ENCODE measurements around the gene CEL. TPM values are rescaled to one million over a fixed set of nuclear protein-coding genes. Genes with fewer than 3 reads are reported as not detected.
A peak's percentile ranks its signal among the peaks of the same experiment; 100 is the strongest.

Gene CEL
- total RNA-seq, 2 donors from 2014 or later = 1.7 to 2.8 TPM

- peaks cover 10 to 11% of the 10 kb centered on the region in 2 donors for H3K36me3 ChIP-seq
- TF ChIP-seq POLR2A (IDR thresholded peaks at IDR 0.05) = no peak
- TF ChIP-seq POLR2AphosphoS5 (IDR thresholded peaks at IDR 0.05) = no peak
- TF ChIP-seq CTCF (IDR thresholded peaks at IDR 0.05) = no peak
- 51% methylated on average over 7 of the region's 7 CpGs for WGBS
- no peak for DNase-seq (ENCODE audit: low spot score)
- no peaks in the 10 kb centered on the region for H3K9me3 ChIP-seq
- H3K4me3 ChIP-seq = no peak overlapping the region
- peaks cover 28% of the 10 kb centered on the region for H3K4me1 ChIP-seq (replicated peaks)
- intact Hi-C loops (cut with DNase I) = no loop called here
- no peaks in the 10 kb centered on the region for H3K27me3 ChIP-seq (replicated peaks; ENCODE audit: insufficient read depth)
- H3K27ac ChIP-seq = no peak overlapping the region
These were observed 50.9 kb downstream of the CEL start for GRCh38 chr9:133112663-133113026.

DNA sequence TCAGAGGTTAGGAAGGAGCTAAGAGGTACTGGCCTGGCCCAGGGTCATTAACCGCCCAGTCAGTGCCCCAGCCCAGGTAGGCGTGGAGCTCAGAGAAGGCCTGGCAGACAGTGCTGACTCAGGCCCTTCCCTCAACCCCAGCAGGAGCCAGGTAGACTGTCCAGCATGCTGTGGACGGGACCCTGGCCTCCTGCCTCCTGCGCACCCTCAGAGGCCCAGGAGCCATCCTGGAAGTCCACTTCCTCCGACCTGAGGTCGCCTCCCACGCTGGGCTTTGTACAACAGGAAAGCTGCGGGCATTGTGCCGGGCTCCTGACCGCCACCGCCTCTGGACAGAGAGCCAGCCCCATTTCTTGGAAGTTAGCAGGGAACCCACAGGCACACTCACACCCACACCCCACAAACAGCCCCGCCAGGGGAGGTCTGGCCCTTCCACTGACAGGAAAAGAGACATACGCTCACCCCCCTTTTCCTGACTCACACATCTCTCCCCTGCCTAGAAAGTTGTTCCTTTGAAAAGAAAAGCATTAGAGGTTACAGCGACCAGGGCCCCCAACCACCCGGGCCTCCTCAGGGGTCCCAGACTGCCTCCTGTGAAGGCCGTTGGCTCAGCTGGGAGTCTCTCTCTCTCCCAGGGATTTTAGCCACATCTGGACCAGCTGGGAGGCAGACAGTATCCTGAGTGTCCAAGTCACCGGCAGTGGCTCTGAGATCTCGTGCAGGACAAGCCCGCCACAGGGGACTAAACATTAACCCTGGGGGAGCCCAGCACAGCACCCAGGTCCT is 51.6 kb downstream of the CEL start:
- Histone ChIP-seq H3K27ac (peak overlapping the region in 1 of 2 donors; percentile 39), H3K9me3 (no peaks in the 10 kb centered on the region), H3K4me3 (no peak overlapping the region), H3K4me1 (replicated peaks) (peaks cover 35% of the 10 kb centered on the region), H3K27me3 (replicated peaks; ENCODE audit: insufficient read depth) (no peaks in the 10 kb centered on the region), H3K36me3 (peaks cover 5 to 7% of the 10 kb centered on the region in 2 donors)
- intact Hi-C loops (cut with DNase I) = no loop called here
- DNase-seq (ENCODE audit: low spot score) = no peak
- 74% methylated on average over 19 of the region's 19 CpGs for WGBS
- no peak for TF ChIP-seq POLR2A (IDR thresholded peaks at IDR 0.05)
- no peak for TF ChIP-seq CTCF (IDR thresholded peaks at IDR 0.05)
- TF ChIP-seq POLR2AphosphoS5 (IDR thresholded peaks at IDR 0.05) = no peak

DNA sequence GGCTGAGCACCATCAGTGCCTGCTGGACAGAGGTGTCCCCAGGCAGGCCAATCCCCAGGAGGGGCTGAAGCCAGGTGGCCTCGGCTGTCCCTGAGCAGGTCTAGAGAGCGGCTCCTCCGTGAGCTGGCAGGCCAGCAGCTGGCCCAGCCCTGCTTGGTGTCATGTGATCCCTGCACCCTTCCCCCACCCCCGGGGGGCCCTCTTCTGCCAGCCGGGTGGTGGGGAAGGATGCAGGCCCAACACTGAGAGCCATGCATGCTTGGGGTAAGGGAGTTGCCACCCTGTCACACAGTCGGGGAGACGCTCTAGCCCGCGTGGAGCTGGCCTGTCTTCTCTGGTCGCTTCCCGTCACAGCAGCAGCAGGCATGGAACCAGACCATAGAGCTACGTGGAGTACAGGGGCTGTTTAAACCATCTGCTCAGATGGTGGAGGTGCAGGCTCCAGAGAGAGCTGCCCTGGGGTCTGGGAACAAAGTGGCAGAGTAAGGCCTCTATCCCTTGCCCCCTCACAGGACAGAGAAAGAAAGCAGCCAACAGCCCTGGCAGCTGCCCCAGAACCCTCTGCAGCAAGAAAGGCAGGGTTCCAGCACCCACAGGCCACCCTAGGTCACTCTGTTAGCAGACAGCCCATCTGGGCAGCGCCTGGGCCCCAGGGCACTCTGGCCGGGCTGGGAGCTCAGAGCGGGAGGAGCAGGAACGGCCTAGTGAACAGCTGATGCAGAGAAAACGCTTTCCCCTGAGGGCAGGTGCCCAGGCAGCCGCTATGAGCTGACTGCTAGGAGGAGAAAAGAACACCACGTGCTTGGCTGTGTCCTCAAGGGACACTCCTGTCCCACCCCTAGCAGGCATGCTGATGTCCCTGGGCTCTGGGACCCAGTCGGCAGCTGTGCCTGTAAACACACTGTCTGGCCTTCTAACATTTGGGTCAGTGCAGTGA is 52.4 kb downstream of the CEL start:
- Histone ChIP-seq H3K9me3 (no peaks in the 10 kb centered on the region), H3K4me1 (replicated peaks) (peaks cover 41% of the 10 kb centered on the region), H3K36me3 (peaks cover 0 to 5% of the 10 kb centered on the region in 2 donors), H3K4me3 (no peak overlapping the region), H3K27me3 (replicated peaks; ENCODE audit: insufficient read depth) (no peaks in the 10 kb centered on the region), H3K27ac (peak overlapping the region; percentile 27 to 39)
- WGBS = 45% methylated on average over 19 of the region's 20 CpGs
- intact Hi-C loops (cut with DNase I) = no loop called here
- TF ChIP-seq CTCF (IDR thresholded peaks at IDR 0.05) (no peak), POLR2AphosphoS5 (IDR thresholded peaks at IDR 0.05) (no peak), POLR2A (IDR thresholded peaks at IDR 0.05) (no peak)
- no peak for DNase-seq (ENCODE audit: low spot score)

- no peak overlapping the region for H3K4me3 ChIP-seq
- intact Hi-C loops (cut with DNase I) = no loop called here
These were observed 53.3 kb downstream of the CEL start for GRCh38 chr9:133114886-133115603.

More at GRCh38 chr9:133114886-133115603, 53.3 kb downstream of the CEL start:
- Histone ChIP-seq H3K36me3 (no peaks in the 10 kb centered on the region), H3K9me3 (no peaks in the 10 kb centered on the region), H3K27ac (peak overlapping the region; percentile 27 to 39), H3K4me1 (replicated peaks) (peaks cover 49% of the 10 kb centered on the region), H3K27me3 (replicated peaks; ENCODE audit: insufficient read depth) (no peaks in the 10 kb centered on the region)
- no peak for TF ChIP-seq CTCF (IDR thresholded peaks at IDR 0.05)
- no peak for TF ChIP-seq POLR2A (IDR thresholded peaks at IDR 0.05)
- no peak for TF ChIP-seq POLR2AphosphoS5 (IDR thresholded peaks at IDR 0.05)
- 87% methylated on average over 19 of the region's 19 CpGs for WGBS
- DNase-seq (ENCODE audit: low spot score) = no peak

Measured in prostate gland (tissue), 2 donors.